Measurements from ENCODE around the gene SSRP1.
A peak's percentile ranks its signal among the peaks of the same experiment; 100 is the strongest.
"Not testable (repeated sequence)": the region's sequence is repeated elsewhere in the genome, so short reads cannot be mapped to it uniquely, and the experiment has no call there.

Gene SSRP1

DNA sequence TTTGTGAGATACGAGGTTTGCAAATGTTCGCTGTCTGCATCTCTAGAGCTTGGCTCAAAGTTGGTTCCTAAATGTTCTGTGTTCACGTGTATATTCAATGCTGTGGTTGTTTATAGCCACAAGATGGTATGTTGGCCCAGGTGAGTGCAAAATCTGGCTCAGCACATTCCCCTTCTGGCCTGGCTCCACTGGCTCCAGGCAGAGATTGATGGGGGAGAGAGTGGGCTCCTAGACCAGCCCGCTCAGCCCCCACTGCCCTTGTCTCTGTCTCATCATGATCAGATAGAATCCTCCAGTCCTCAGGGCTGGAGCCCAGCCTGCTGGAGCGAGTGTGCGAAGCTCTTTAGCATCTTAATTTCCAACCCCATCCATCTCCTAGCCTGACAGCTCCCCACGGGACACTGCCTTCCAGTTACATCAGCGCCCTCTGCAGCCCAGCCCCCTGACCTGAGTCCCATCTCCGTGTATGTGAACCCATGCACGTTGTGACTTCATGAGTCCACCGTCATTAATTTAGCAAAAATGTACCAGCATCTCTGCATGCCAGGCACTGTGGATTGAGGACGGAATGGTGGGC, 4.4 kb upstream of the SSRP1 start:
- no peaks in the 10 kb centered on the region for H3K9me3 Mint-ChIP-seq
- peaks cover 12% of the 10 kb centered on the region for H3K27me3 Mint-ChIP-seq (ENCODE audit: low read depth)
- no peak overlapping the region for H3K4me3 Mint-ChIP-seq
- peaks cover 12% of the 10 kb centered on the region for H3K4me1 Mint-ChIP-seq (ENCODE audit: low read depth)
- no peak overlapping the region for H3K27ac Mint-ChIP-seq
- H3K36me3 Mint-ChIP-seq (ENCODE audit: low read depth) = peaks cover 2% of the 10 kb centered on the region
- DNase-seq (ENCODE audit: low spot score) = no peak

- H3K4me1 Mint-ChIP-seq (ENCODE audit: low read depth) = peaks cover 18% of the 10 kb centered on the region
- no peak for DNase-seq (ENCODE audit: low spot score)
- peaks cover 8% of the 10 kb centered on the region for H3K36me3 Mint-ChIP-seq (ENCODE audit: low read depth)
- H3K9me3 Mint-ChIP-seq = no peaks in the 10 kb centered on the region
- H3K27me3 Mint-ChIP-seq (ENCODE audit: low read depth) = peaks cover 12% of the 10 kb centered on the region
- H3K27ac Mint-ChIP-seq = no peak overlapping the region
- no peak overlapping the region for H3K4me3 Mint-ChIP-seq
Observed at GRCh38 chr11:57339328-57339727, 3.6 kb upstream of the SSRP1 start.

DNA sequence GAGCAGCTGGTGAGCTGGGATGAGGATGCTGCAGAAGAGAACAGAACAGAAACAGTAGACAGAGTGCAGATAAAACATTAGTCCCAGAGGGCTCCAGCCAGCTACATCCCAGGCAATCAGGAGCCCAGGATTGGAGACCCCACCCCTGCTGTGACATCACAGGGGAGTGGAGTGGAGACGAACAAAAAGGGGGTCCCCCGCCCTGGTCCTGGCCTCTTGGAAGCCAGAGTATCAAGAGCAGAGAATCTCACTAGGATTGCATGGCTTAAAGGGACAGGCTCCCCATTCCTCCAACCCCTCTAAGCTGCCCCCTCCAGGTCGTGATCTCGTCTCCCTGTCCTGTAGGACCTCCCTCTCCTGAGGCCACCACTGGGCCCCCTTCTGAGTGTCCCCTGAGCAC, 2.5 kb upstream of the SSRP1 start, which contains the start of gene P2RX3:
P2RX3 (plus strand) TSS at position 211 of the 400 bp plus-strand sequence. CDS start 199 bp downstream, outside the sequence.
- Mint-ChIP-seq H3K4me1 (ENCODE audit: low read depth) (peaks cover 29% of the 10 kb centered on the region), H3K36me3 (ENCODE audit: low read depth) (peaks cover 15% of the 10 kb centered on the region), H3K27me3 (ENCODE audit: low read depth) (peaks cover 12% of the 10 kb centered on the region), H3K4me3 (no peak within 1 kb of the TSS), H3K9me3 (no peaks in the 10 kb centered on the region), H3K27ac (no peak within 1 kb of the TSS)
- DNase-seq (ENCODE audit: low spot score) = no peak

DNA sequence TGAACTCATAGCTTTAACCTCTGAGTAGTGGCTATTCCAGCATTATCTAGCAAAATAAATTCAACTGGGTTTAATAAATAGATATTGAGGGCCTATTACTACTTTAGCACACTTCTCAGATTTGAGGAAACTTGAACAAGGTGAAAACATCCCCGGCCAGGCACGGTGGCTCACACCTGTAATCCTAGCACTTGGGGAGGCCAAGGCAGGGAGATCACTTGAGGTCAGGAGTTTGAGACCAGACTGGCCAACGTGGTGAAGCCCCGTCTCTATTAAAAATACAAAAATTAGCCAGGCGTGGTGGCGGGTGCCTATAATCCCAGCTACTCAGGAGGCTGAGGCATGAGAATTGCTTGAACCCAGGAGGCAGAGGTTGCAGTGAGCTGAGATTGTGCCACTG, 1.2 kb upstream of the SSRP1 start:
- Mint-ChIP-seq H3K4me1 (ENCODE audit: low read depth) (peaks cover 31% of the 10 kb centered on the region), H3K4me3 (peak overlapping the region; percentile 99), H3K36me3 (ENCODE audit: low read depth) (peaks cover 26% of the 10 kb centered on the region), H3K27me3 (ENCODE audit: low read depth) (peaks cover 12% of the 10 kb centered on the region), H3K27ac (peak overlapping the region; percentile 100)
- not testable (repeated sequence) for DNase-seq (ENCODE audit: low spot score); H3K9me3 Mint-ChIP-seq

- peak; percentile 17 for DNase-seq (ENCODE audit: low spot score)
- Mint-ChIP-seq H3K4me3 (peak overlapping the region; percentile 99), H3K27me3 (ENCODE audit: low read depth) (peaks cover 12% of the 10 kb centered on the region), H3K9me3 (no peaks in the 10 kb centered on the region), H3K4me1 (ENCODE audit: low read depth) (peaks cover 31% of the 10 kb centered on the region), H3K36me3 (ENCODE audit: low read depth) (peaks cover 32% of the 10 kb centered on the region), H3K27ac (peak overlapping the region; percentile 100)
Observed at GRCh38 chr11:57336111-57336666, 497 bp upstream of the SSRP1 start.

GRCh38 chr11:57335023-57335342, 709 bp downstream of the SSRP1 start:
- Mint-ChIP-seq H3K27me3 (ENCODE audit: low read depth) (peaks cover 9% of the 10 kb centered on the region), H3K4me1 (ENCODE audit: low read depth) (peaks cover 31% of the 10 kb centered on the region), H3K27ac (peak overlapping the region; percentile 90), H3K4me3 (peak overlapping the region; percentile 99), H3K36me3 (ENCODE audit: low read depth) (peaks cover 43% of the 10 kb centered on the region), H3K9me3 (no peaks in the 10 kb centered on the region)
- no peak for DNase-seq (ENCODE audit: low spot score)

- H3K27me3 Mint-ChIP-seq (ENCODE audit: low read depth) = no peaks in the 10 kb centered on the region
Observed at GRCh38 chr11:57332694-57333440, 2.8 kb downstream of the SSRP1 start.

GRCh38 chr11:57331720-57332119, 4.0 kb downstream of the SSRP1 start:
- H3K27ac Mint-ChIP-seq = no peak overlapping the region

More at GRCh38 chr11:57332694-57333440, 2.8 kb downstream of the SSRP1 start:
- H3K27ac Mint-ChIP-seq = no peak overlapping the region
- peaks cover 27% of the 10 kb centered on the region for H3K4me1 Mint-ChIP-seq (ENCODE audit: low read depth)
- H3K4me3 Mint-ChIP-seq = no peak overlapping the region
- DNase-seq (ENCODE audit: low spot score) = no peak
- peaks cover 63% of the 10 kb centered on the region for H3K36me3 Mint-ChIP-seq (ENCODE audit: low read depth)
- no peaks in the 10 kb centered on the region for H3K9me3 Mint-ChIP-seq

GRCh38 chr11:57330029-57330428, 5.7 kb downstream of the SSRP1 start:
- DNase-seq (ENCODE audit: low spot score) = no peak
- Mint-ChIP-seq H3K36me3 (ENCODE audit: low read depth) (peaks cover 84% of the 10 kb centered on the region), H3K4me3 (no peak overlapping the region), H3K9me3 (no peaks in the 10 kb centered on the region), H3K27ac (no peak overlapping the region), H3K27me3 (ENCODE audit: low read depth) (no peaks in the 10 kb centered on the region), H3K4me1 (ENCODE audit: low read depth) (peaks cover 38% of the 10 kb centered on the region)

More at GRCh38 chr11:57331720-57332119, 4.0 kb downstream of the SSRP1 start:
- H3K4me1 Mint-ChIP-seq (ENCODE audit: low read depth) = peaks cover 31% of the 10 kb centered on the region
- no peak for DNase-seq (ENCODE audit: low spot score)
- H3K27me3 Mint-ChIP-seq (ENCODE audit: low read depth) = no peaks in the 10 kb centered on the region
- no peaks in the 10 kb centered on the region for H3K9me3 Mint-ChIP-seq
- H3K36me3 Mint-ChIP-seq (ENCODE audit: low read depth) = peaks cover 75% of the 10 kb centered on the region
- no peak overlapping the region for H3K4me3 Mint-ChIP-seq

- no peaks in the 10 kb centered on the region for H3K9me3 Mint-ChIP-seq
- H3K4me1 Mint-ChIP-seq (ENCODE audit: low read depth) = peaks cover 28% of the 10 kb centered on the region
- H3K4me3 Mint-ChIP-seq = no peak overlapping the region
Observed at GRCh38 chr11:57327721-57328120, 8.0 kb downstream of the SSRP1 start.

DNA sequence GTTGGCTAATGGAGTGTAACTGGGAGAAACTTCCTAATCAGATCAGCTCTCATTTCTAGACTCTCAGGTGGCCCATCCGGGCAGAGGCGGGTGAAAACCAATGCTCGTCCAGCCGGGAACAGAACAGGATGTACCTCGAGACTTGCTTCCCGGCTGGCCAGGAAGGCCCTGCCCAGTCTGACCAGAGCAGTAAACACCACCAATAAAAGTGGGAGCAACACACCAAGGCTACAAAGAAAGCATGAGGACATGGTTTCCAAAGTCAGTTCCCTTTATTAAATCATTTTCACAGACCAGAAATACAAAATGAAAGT, 10.0 kb downstream of the SSRP1 start:
- H3K27ac Mint-ChIP-seq = peak overlapping the region; percentile 90
- H3K4me3 Mint-ChIP-seq = peak overlapping the region; percentile 78
- no peaks in the 10 kb centered on the region for H3K27me3 Mint-ChIP-seq (ENCODE audit: low read depth)
- H3K36me3 Mint-ChIP-seq (ENCODE audit: low read depth) = peaks cover 49% of the 10 kb centered on the region
- peaks cover 33% of the 10 kb centered on the region for H3K4me1 Mint-ChIP-seq (ENCODE audit: low read depth)
- H3K9me3 Mint-ChIP-seq = no peaks in the 10 kb centered on the region
- no peak for DNase-seq (ENCODE audit: low spot score)

More at GRCh38 chr11:57327721-57328120, 8.0 kb downstream of the SSRP1 start:
- no peak for DNase-seq (ENCODE audit: low spot score)
- H3K27ac Mint-ChIP-seq = peak overlapping the region; percentile 0
- peaks cover 68% of the 10 kb centered on the region for H3K36me3 Mint-ChIP-seq (ENCODE audit: low read depth)
- H3K27me3 Mint-ChIP-seq (ENCODE audit: low read depth) = no peaks in the 10 kb centered on the region

DNA sequence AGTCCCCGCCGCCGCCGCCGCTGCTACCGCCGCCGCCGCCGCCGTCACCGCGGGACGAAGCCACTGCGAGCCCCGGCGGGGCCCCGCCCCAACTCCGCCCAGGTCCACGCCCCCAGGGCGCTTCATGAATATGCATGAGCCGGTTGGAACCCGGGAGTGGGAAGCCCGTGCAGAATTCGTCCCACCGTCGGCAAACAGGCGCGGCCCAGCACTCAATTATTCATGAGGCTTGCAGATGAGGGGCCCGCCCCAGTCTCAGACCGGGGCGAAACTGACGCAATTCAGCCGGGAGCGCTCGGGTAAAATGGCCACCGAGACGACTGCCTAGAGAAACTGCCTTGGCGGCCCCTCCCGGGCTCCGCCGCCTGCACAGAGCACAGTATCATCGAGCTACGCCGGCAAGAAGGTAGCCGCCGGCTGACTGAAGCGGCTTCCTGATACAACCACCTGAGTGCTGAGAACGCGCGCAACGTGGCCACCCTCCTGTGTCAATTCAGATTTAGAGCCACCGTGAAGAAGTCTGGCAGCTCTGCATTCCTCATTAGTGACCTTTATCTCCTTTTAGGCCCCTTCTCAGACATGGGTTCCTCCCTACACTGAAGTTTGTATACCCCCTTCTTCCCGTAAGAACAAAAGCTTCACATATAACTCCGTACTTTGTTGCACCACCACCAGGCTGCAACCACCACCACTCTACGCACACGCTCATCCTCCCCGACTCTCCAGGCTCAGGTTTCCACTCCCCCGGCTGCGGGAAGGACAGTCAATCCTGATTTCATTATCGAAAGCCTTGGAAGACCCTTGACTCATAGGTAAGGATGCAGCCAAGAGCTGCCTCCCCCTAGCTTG, 10.6 kb downstream of the SSRP1 start, which contains the start of gene TNKS1BP1:
TNKS1BP1 (minus strand) TSS at position 67 of the 849 bp plus-strand sequence. CDS start 3,067 bp downstream, outside the sequence.
- Mint-ChIP-seq H3K27me3 (ENCODE audit: low read depth) (no peaks in the 10 kb centered on the region), H3K4me1 (ENCODE audit: low read depth) (peaks cover 33% of the 10 kb centered on the region), H3K4me3 (peak within 1 kb of the TSS; percentile 85), H3K9me3 (no peaks in the 10 kb centered on the region), H3K27ac (peak within 1 kb of the TSS; percentile 90), H3K36me3 (ENCODE audit: low read depth) (peaks cover 44% of the 10 kb centered on the region)
- peak; percentile 89 for DNase-seq (ENCODE audit: low spot score)

GRCh38 chr11:57324154-57324885, 11.4 kb downstream of the SSRP1 start:
- Mint-ChIP-seq H3K27me3 (ENCODE audit: low read depth) (no peaks in the 10 kb centered on the region), H3K36me3 (ENCODE audit: low read depth) (peaks cover 37% of the 10 kb centered on the region), H3K9me3 (no peaks in the 10 kb centered on the region), H3K4me3 (peak overlapping the region; percentile 85), H3K4me1 (ENCODE audit: low read depth) (peaks cover 33% of the 10 kb centered on the region), H3K27ac (peak overlapping the region; percentile 80)
- no peak for DNase-seq (ENCODE audit: low spot score)

Data from T-helper 2 cell treated with Interferon-gamma antibody and Interleukin-4, amounts not matched to agents 5 μg/mL and 100 μg/mL, for 36 hours (primary cell).